Right hindlimb (tissue), 1 donor: ENCODE measurements around the gene FBXO15.

ENCODE experiments used
- DNase-seq: peaks from one replicate; pipeline ENCODE4 v3.0.0-alpha.2; 2018

FBXO15 gene

GRCh38 chr18:74110976-74111375 is 36.7 kb downstream of the FBXO15 start:
- no peak for DNase-seq

DNA sequence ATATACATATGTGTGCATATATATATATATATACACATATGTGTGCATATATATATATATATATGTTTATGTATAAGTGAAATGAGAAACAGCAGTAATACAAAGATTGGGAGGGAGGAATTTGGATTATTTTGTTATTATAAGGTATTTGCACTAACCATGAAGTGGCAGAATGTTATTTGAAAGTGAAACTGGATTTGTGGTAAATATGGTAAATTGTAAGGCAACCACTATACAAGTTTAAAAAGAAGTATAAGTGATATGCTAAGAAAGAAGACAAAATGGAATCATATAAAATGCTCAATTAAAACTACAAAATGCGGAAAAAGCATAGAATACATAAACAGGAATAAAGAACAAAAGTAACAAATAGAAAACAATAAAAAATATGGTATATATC is 37.5 kb downstream of the FBXO15 start:
- no peak for DNase-seq

GRCh38 chr18:74108460-74108859 is 39.2 kb downstream of the FBXO15 start:
- no peak for DNase-seq

DNA sequence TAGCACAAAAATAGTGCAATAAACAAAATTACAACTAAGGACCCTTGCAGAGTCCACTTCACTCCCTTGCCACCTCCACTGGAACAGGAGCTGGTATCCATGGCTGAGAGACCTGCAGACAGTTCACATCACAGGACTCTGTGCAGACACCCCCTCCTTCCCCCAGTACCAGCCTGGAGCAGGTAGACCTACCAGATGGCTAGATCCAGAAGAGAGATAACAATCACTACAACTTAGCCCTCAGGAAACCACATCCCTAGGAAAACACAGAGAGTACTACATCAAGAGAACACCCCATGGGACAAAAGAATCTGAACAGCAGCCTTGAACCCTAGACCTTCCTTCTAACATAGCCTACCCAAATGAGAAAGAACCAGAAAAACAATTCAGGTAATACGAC is 49.8 kb downstream of the FBXO15 start:
- no peak for DNase-seq

- DNase-seq, result no peak
Observed at GRCh38 chr18:74092922-74093321, 54.7 kb downstream of the FBXO15 start.

DNA sequence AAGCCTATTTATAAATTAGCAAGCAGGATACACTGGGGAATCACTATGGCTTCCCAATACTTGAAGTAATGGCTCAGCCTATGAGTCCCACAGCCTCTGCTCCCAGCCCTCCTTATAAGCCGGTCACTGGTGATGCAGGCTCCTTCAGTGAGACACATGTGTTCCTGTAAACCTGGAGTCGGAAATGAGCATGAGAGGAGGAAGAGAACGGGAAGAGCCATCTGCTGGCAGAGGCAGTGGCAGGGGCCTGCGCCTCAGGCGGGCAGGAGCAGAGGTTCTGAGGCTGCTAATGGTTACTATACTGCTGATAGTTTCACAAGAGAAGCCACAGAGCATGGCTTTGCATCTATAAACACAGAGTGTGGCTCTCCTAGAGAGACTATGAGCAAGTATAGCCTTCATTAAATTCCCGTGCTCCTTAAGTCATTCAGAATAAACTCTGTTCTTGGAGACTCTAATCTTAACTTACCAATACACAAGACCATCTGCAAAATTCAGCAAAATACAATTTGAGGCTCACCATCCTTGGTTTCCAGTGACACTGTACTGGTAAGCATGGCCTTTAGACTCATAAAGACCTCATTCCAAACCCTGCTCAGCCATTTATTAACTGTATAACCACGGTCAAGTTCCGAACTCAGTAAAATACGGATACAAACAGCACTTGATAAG is 63.3 kb downstream of the FBXO15 start:
- DNase-seq, result no peak

DNA sequence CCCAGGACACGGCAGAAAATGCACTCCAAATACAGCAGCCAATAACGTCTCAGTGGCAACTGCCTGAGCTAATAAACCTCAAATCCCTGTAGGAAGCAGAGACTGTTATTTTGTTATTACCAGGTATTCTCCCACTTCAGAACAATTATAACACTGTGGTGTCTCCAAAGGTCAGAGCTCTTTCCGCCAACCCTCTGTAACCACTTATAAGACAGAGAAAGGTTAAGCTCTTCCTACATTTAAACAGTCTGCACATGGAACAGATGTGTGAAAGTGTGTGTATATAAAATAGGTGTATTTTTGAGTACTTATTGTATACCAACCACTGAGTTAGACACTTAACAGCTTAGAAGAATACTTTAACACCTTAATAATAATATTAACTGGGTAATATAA is 64.1 kb downstream of the FBXO15 start:
- DNase-seq, result no peak

DNA sequence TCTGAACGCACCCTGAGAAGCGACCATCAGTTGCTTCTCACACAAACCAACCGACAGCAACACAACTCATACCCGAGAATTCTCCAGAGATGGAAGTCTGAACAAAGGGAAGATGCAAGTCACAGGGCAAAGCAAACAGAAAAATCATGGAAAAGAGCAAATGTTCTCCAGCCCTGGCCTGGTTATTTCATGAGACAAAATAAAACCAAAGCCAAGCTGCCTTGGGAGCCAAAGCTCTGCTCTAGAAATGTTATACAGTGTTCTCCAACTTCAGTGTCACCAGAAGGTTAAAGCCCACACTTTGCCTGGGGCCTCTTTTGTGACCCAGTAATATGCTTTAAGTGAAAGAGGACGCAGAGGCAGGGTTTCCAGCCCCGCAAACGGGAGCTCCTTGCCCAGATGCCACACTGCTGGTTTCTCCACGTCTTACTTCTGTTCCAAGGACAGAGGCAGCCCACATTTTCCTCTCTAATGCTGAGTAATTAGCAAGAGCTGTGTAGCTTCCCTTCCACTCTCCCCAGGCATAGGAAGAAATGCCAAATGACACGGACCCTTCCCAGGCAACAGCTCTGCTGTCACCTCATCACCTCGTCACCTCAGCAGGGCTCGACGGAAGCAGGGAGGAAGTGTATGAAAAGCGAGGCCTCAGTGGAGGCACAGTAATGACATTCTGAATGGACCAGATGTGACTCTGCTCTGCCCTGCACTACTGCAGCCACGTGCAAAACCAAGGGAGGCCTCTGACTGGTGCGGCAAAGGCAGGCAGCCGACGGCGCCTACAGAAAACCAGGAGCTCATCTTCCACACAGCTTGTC is 64.7 kb downstream of the FBXO15 start:
- DNase-seq, result no peak

DNA sequence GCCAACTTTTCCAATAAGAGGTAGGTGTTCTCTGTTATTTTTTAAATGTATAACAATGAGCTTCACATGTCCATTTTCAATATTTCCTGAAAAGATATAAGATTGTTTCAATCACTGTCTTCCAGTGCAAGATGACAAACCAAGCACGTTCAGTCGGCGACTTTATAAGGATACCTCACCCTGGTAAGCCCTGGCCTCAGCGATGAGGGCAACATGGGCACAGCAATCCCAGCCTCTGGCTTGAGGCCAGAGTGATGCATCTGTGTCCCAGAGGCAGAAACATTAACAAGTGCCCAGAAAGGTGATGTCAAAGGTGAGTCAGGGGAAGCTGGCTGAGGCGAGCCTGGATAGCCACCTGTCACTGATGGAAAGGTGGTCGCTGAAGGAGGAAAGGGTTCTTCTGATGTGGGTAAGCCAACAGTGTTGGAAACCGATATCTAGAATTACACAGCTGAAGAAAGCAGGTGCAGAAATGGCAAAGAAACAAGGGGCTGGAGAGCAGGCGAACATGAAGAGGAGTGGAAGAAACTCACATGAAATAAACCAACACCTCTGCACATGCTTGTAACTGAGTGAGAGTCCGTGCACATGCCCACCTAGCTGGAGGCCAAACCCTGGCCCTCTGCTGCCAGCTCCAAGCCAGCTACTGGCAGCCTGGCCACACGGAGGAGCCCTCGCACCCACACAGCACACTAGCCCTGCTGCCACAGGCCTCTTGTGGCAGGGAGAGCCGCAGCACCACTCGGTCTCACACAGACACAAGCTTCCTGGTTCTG is 65.5 kb downstream of the FBXO15 start:
- no peak for DNase-seq

- no peak for DNase-seq
Observed at GRCh38 chr18:74078257-74078656, 69.4 kb downstream of the FBXO15 start.

- DNase-seq, result no peak
Observed at GRCh38 chr18:74074668-74075564, 72.7 kb downstream of the FBXO15 start.

- DNase-seq, result no peak
Observed at GRCh38 chr18:74073957-74074667, 73.5 kb downstream of the FBXO15 start.

DNA sequence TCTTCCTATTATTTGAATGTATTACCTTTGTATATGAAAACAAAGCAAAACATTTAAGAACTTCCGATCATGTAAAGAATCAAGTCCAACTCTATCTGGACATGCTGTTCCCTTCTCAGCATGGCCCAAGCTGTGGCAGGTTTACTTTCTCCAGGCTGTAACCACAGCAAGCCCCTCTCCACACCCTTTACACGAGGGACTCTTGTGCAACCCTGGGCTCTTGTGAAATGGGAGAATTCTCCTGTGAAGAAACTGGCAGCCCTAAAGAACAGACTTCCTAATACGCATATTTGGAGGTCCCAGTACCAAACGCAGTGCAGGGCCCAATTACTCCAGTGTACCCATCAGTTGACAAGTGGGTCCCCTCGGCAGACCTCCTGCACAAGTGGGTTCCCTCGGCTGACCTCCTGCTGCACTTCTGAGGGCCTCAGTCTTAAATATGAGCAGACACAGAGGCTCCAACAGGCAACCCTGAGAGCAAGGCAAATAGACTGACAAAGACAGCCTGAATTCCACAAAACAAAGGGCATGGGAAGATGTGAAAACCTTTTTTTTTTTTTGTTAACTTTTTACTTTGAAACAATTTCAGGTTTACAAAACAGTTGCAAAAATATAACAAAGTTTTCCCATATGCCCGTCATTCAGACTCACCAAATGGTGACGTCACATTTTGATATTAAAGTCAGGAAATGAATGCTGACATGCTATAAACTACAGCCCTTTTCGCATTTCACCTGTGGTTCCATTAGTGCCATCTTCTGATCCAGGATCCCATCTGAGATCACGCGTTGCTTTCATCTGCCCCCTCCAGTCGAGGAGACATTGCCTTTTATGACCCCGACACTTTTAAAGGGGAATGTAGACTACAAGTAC is 78.2 kb downstream of the FBXO15 start:
- no peak for DNase-seq

DNA sequence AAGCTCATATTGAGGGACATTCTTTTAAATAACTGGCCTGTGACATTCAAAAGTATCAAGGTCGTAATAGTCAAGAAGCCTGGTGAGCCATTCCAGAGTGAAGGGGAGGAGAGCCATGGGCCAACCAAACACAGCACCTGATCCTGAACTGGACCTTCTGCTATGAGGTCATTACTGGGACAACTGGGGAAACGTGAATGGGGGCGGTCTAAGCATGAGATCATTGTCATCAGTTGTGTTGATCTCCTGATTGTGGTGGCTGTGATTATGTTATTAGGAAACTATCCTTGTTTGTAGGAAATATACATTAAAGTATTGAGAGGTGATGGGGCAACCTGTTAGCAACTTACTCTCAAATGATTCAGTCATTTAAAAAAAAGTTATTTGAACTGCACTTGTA is 79.3 kb downstream of the FBXO15 start:
- no peak for DNase-seq

GRCh38 chr18:74066018-74066417 is 81.6 kb downstream of the FBXO15 start:
- DNase-seq, result no peak

- DNase-seq, result no peak
Observed at GRCh38 chr18:74065366-74065765, 82.3 kb downstream of the FBXO15 start.

DNA sequence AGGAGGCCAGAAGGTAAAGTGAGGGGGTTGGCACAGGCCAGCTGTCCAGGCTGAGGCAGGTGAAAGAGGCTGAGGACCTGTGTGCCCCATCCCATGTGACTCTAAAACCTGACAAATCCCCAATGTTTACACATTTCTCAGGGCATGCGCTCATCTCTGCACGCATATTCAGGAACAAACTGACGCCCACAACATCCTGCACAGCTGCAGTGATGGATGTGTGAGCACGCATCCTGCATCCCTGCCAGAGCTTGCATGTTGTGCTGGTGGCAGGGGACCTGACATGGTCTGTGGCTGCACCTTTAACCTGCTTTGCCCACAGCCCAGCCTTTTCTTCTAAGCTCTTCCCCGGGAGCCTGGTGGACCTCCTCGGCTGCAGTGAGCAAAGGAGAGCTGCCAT is 83.1 kb downstream of the FBXO15 start:
- no peak for DNase-seq

DNA sequence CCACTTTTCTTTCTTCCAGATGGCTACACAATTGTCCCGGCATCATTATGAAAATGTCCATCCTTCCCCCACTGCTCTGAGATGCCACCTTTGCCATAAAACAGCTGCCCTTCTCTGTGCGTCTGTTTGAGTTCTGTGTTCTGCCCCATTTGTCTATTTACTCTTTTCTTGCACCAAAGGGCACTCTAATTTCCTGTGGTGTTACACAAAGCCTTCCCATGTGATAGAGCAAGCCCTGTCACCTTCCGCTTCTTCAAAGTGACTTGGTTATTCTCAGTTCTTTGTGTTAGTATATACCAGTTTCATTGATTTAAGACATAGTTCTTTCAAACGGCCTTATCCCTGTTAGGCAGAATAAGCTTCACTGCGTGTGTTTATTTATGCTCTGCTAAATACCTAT is 84.1 kb downstream of the FBXO15 start:
- DNase-seq, result no peak

DNA sequence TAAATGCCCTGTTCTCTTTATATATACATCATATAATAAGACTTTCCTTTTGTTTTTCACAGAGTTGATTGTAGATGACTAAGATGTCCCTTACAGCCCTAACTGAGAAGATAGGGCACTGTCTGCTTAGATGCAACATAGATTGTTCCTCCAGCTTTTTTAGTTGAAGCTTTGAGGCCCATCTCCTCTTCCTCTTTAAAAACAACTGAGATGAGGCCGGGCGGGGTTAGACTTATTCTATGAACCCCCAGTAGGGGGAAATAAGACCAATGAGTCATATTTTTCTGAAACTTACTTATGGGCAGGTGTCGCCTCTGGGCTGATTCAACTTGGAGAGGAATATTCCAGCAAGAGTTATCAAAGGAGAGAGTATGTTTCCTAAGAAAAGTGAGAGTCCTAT is 84.6 kb downstream of the FBXO15 start:
- DNase-seq, result no peak

- DNase-seq, result no peak
Observed at GRCh38 chr18:74062037-74062436, 85.6 kb downstream of the FBXO15 start.

- DNase-seq, result no peak
Observed at GRCh38 chr18:74060579-74060978, 87.1 kb downstream of the FBXO15 start.
